Endothelial cell of umbilical vein (primary cell): Measurements from ENCODE around the gene GINS3. TPM values are rescaled to one million over a fixed set of nuclear protein-coding genes. Genes with fewer than 3 reads are reported as not detected.
A peak's percentile ranks its signal among the peaks of the same experiment; 100 is the strongest.
"Not testable (repeated sequence)": the region's sequence is repeated elsewhere in the genome, so short reads cannot be mapped to it uniquely, and the experiment has no call there.

Experiments used
- BruUV-seq: library from RNA; stranded (reverse); fragments of 400-500 nt; replicated peaks from 2 replicates; lab custom pipeline; 2021; lab: Mats Ljungman, UMichigan
- CTCF ChIA-PET: fragments of 300-600, 350-600 bp; sonication (Branson Sonifier 250); formaldehyde crosslinking; loops from one replicate; lab custom pipeline; 2021; ENCODE audit warnings: antibody characterized with exemption, inconsistent platforms; lab: Charles Lee
- POLR2A ChIA-PET: fragments of 300-600, 350-600 bp; sonication (Branson Sonifier 250); formaldehyde crosslinking; loops from one replicate; lab custom pipeline; 2021; ENCODE audit warnings: antibody characterized with exemption, inconsistent platforms; lab: Charles Lee
- DNase-seq: peaks from one replicate; pipeline ENCODE4 v3.0.0-alpha.2; 2011; ENCODE audit warnings: low read depth, low spot score
- FAIRE-seq: peaks from 2 replicates; lab custom pipeline; 2011; peaks lifted over from hg19 to GRCh38; lab: Jason Lieb, UNC
- H2AFZ ChIP-seq: 2 replicates; pipeline ENCODE4 v1.6.0; 2012; ENCODE audit warnings: low read depth, low read length, control low read depth, inconsistent platforms
- H3K27ac ChIP-seq: 2 replicates; pipeline ENCODE4 v1.5.1; 2011; ENCODE audit warnings: low read depth, mild to moderate bottlenecking, control low read depth, low read length, moderate library complexity; ENCODE audit not compliant: insufficient read depth
- H3K27me3 ChIP-seq, 2 experiments: 2 replicates each; pipeline versions ENCODE4 v1.6.0 to v1.6.1; 2011; ENCODE audit warnings: low read length in 2 of 2, mixed read lengths in 1 of 2; ENCODE audit not compliant: control insufficient read depth in 2 of 2, insufficient read depth in 2 of 2
- H3K36me3 ChIP-seq, 2 experiments: 2 replicates in 1 of 2; 3 replicates in 1 of 2; pipeline ENCODE4 v1.5.1; 2011; ENCODE audit warnings: low read length in 2 of 2, mild to moderate bottlenecking in 1 of 2, moderate library complexity in 1 of 2; ENCODE audit not compliant: control insufficient read depth in 2 of 2, insufficient read depth in 2 of 2; ENCODE audit errors: extremely low read depth in 1 of 2
- H3K4me1 ChIP-seq: 3 replicates; pipeline ENCODE4 v1.5.1; 2011; ENCODE audit warnings: mild to moderate bottlenecking, low read length; ENCODE audit not compliant: control insufficient read depth, insufficient read depth; ENCODE audit errors: extremely low read depth
- H3K4me2 ChIP-seq: 2 replicates; pipeline ENCODE4 v1.6.1; 2011; ENCODE audit warnings: low read length, control low read depth, mixed read lengths; ENCODE audit not compliant: insufficient read depth
- H3K4me3 ChIP-seq, 3 experiments: fragments of 200-600 bp in 1 of 3; sonication (generic), shearing (Covaris generic) in 1 of 3; replicated peaks in 1 of 3; 2 replicates each; pipeline ENCODE4 v1.5.1; 2011 to 2016; ENCODE audit warnings: control low read depth in 3 of 3, low read length in 3 of 3, mild to moderate bottlenecking in 2 of 3, inconsistent platforms in 1 of 3, low read depth in 1 of 3, moderate library complexity in 1 of 3; ENCODE audit not compliant: insufficient read depth in 1 of 3
- H3K79me2 ChIP-seq: 2 replicates; pipeline ENCODE4 v1.6.0; 2012; ENCODE audit warnings: low read length, inconsistent platforms; ENCODE audit not compliant: control insufficient read depth, insufficient read depth
- H3K9ac ChIP-seq: replicated peaks from 2 replicates; pipeline ENCODE3; 2011; ENCODE audit warnings: low read length, control low read depth; ENCODE audit not compliant: insufficient read depth; ENCODE audit errors: extremely low read depth
- H3K9me1 ChIP-seq: replicated peaks from 3 replicates; pipeline ENCODE4 v1.6.0; 2011; ENCODE audit warnings: mild to moderate bottlenecking, low read length; ENCODE audit not compliant: control insufficient read depth, insufficient read depth; ENCODE audit errors: extremely low read depth
- H3K9me3 ChIP-seq: replicated peaks from 2 replicates; pipeline ENCODE4 v1.5.1; 2012; ENCODE audit warnings: low read length, inconsistent platforms; ENCODE audit not compliant: control insufficient read depth, insufficient read depth
- H4K20me1 ChIP-seq: replicated peaks from 2 replicates; pipeline ENCODE3; 2011; ENCODE audit warnings: mild to moderate bottlenecking, low read length; ENCODE audit not compliant: control insufficient read depth, insufficient read depth; ENCODE audit errors: extremely low read depth
- EZH2 ChIP-seq: IDR thresholded peaks from 2 replicates; pipeline ENCODE4 v1.6.1; 2012; ENCODE audit warnings: borderline replicate concordance, low read depth, mild to moderate bottlenecking, moderate library complexity, low read length, inconsistent platforms; ENCODE audit not compliant: severe bottlenecking
- FOS ChIP-seq: IDR thresholded peaks from 2 replicates; pipeline ENCODE4 v1.6.1; 2011; ENCODE audit warnings: mild to moderate bottlenecking, low read length, moderate library complexity, borderline replicate concordance; ENCODE audit not compliant: insufficient read depth
- dilution Hi-C: fragments of 300-500 bp; cut with MboI; formaldehyde crosslinking; loops from one replicate; pipeline ENCODE4 v1.15.0; 2019; ENCODE audit warnings: low sequenced_read_pairs; ENCODE audit not compliant: extremely low pct_ligation_motif_present
- intact Hi-C: fragments of 100-400 bp; cut with micrococcal nuclease; formaldehyde crosslinking; loops from one replicate; pipeline ENCODE4 v1.10.0; 2022
- polyA plus RNA-seq, 4 experiments: library from polyadenylated mRNA; depleted of rRNA in 3 of 4; stranded (reverse) in 3 of 4; unstranded in 1 of 4; fragments of >200 nt; gene quantifications; 2 replicates each; pipeline versions ENCODE4 v1.2.1 to v1.2.3, GENCODE V29; 2011 to 2012; ENCODE audit warnings: missing spikeins in 1 of 4
- total RNA-seq: library from RNA; stranded (reverse); gene quantifications from 2 replicates; pipeline ENCODE4 v1.2.3, GENCODE V29; 2021

The GINS3 gene
- total and polyA plus RNA-seq, 2 donors (not counting 3 experiments of a cell fraction or from before 2014, with no cell fraction given): 17.2 to 24.1 TPM

DNA sequence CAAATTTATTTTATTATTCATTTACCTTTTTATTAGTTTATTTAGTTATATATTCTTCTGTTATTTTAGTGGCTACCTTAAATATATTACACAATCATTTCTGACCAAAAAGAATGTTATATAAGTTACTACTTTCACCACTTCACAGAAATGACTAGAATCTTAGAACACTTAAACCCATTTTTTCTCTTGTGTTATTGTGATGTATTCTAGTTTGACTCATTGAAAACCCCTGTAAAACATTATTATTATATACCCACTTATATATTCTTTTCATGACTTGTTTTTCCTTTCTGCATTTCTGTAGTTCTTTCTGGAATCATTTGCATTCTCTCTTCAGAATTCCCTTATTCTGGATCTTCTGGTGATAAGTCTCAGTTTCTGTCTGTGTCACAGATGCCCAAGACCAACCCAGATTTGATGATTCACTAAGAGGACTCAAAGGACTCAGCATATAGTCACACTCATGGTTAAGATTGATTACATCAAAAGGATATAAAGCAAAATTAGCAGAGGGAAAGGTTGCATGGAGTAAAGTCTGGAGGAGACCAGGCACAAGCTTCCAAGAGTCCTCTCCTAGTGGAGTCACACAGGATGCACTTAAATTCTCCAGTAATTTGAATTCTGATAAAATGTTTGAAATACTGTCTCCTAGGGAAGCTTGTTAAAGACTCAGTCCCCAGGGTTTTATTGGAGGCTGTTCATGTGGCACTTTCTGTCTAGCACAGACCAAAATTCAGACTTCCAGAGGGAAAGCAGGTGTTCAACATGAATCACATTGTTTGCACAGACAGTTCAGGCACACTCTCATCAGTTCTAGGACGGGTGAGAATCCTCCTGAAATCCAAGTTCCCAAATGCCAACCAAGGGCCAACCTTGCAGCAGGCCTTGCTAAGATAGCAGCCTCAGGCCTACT lies 7.7 kb downstream of the GINS3 start:
- BruUV-seq: no TSS peak
- Histone ChIP-seq H3K36me3 (peaks cover 0 to 5% of the 10 kb centered on the region in 2 experiments), H3K9me3 (no peaks in the 10 kb centered on the region), H3K9me1 (no peaks in the 10 kb centered on the region), H3K27me3 (no peaks in the 10 kb centered on the region), H2AFZ (no peak overlapping the region), H4K20me1 (no peaks in the 10 kb centered on the region), H3K4me3 (no peak overlapping the region), H3K27ac (no peak overlapping the region), H3K9ac (no peak overlapping the region), H3K4me1 (no peaks in the 10 kb centered on the region), H3K4me2 (no peak overlapping the region), H3K79me2 (peaks cover 7% of the 10 kb centered on the region)
- peak; percentile 38 for FAIRE-seq
- ChIA-PET POLR2A (no interaction called here), CTCF (interaction anchor here (0.9 to 1.8 kb wide), 2 partner anchors 10 to 78 kb away, joined by 3 read pairs; no protein-coding TSS in a partner anchor)
- intact Hi-C loops: no loop called here
- dilution Hi-C loops: no loop called here
- TF ChIP-seq FOS (peak; percentile 18), EZH2 (no peak)
- DNase-seq: no peak

DNA sequence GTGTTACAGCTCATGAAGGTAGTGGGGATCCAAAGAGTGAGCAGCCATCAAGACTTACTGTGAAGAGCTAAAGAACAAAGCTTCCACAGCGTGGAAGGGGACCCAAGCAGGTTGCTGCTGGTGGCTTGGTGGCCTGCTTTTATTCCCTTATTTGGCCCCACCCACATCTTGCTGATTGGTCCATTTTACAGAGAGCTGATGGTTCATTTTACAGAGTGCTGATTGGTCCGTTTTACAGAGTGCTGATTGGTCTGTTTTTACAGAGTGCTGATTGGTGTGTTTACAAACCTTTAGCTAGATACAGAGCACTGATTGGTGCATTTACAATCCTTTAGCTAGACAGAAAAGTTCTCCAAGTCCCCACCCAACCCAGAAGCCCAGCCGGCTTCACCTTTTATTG lies 9.0 kb downstream of the GINS3 start:
- CTCF ChIA-PET: interaction anchor here (0.7 to 1.0 kb wide), 2 partner anchors 18 to 86 kb away, joined by 3 read pairs; no protein-coding TSS in a partner anchor
- H3K79me2 ChIP-seq, H4K20me1 ChIP-seq, FAIRE-seq, BruUV-seq, intact Hi-C loops, H3K9ac ChIP-seq, H3K27me3 ChIP-seq, H3K4me3 ChIP-seq, H3K4me1 ChIP-seq, H3K4me2 ChIP-seq, H3K36me3 ChIP-seq, H3K9me1 ChIP-seq, DNase-seq, H3K9me3 ChIP-seq, H3K27ac ChIP-seq, POLR2A ChIA-PET, dilution Hi-C loops, H2AFZ ChIP-seq: not testable (repeated sequence)
